ENCODE measurements around the gene TGM1.

DNA sequence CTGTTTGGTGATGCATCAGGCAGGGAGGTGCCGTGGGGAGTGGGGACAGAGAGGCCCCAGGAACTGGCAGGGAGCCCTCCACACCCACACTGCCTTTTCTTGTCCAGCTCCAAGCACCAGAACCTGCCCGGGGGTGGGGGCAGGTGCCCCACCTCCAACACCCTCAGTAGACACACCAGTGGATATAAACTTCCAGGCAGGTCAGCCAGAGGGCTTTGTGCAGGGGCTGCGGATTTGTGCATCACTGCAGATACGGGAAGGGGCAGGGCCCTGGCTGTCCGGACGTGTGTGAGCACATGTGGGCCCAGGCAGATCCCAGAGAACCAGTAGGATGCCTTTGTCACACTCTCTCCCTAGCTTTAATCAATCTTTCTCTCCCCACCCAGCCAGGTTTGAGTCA, 1.3 kb upstream of the TGM1 start:
- TF ChIP-seq POLR2A (IDR thresholded peaks at IDR 0.05): no peak
- TF ChIP-seq, protein P1, sequence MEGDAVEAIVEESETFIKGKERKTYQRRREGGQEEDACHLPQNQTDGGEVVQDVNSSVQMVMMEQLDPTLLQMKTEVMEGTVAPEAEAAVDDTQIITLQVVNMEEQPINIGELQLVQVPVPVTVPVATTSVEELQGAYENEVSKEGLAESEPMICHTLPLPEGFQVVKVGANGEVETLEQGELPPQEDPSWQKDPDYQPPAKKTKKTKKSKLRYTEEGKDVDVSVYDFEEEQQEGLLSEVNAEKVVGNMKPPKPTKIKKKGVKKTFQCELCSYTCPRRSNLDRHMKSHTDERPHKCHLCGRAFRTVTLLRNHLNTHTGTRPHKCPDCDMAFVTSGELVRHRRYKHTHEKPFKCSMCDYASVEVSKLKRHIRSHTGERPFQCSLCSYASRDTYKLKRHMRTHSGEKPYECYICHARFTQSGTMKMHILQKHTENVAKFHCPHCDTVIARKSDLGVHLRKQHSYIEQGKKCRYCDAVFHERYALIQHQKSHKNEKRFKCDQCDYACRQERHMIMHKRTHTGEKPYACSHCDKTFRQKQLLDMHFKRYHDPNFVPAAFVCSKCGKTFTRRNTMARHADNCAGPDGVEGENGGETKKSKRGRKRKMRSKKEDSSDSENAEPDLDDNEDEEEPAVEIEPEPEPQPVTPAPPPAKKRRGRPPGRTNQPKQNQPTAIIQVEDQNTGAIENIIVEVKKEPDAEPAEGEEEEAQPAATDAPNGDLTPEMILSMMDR (IDR thresholded peaks at IDR 0.05): no peak

Measured in gastroesophageal sphincter (tissue), 3 donors.